Activated naive CD8-positive, alpha-beta T cell treated with anti-CD3 and anti-CD28 coated beads, Interleukin-2, amount 50 U/mL, for 24 hours (primary cell): Measurements from ENCODE around the gene APBB3.
A peak's percentile ranks its signal among the peaks of the same experiment; 100 is the strongest.
"Not testable (repeated sequence)": the region's sequence is repeated elsewhere in the genome, so short reads cannot be mapped to it uniquely, and the experiment has no call there.

Experiments
- ATAC-seq: fragments of 150-1000 bp; cut with Tn5 transposase; one replicate; pipeline ENCODE4 v1.10.0; 2021
- DNase-seq: peaks from one replicate; pipeline ENCODE4 v3.0.0; 2021
- H3K27ac Mint-ChIP-seq: one replicate; pipeline ENCODE4 v1.8.0; 2021; ENCODE audit warnings: mild to moderate bottlenecking, mixed read lengths
- H3K27me3 Mint-ChIP-seq: one replicate; pipeline ENCODE4 v1.8.0; 2021; ENCODE audit warnings: mixed read lengths
- H3K36me3 Mint-ChIP-seq: one replicate; pipeline ENCODE4 v1.8.0; 2021; ENCODE audit warnings: low read depth, mixed read lengths
- H3K4me1 Mint-ChIP-seq: one replicate; pipeline ENCODE4 v1.8.0; 2021; ENCODE audit warnings: mixed read lengths
- H3K4me3 Mint-ChIP-seq: one replicate; pipeline ENCODE4 v1.8.0; 2021; ENCODE audit warnings: mild to moderate bottlenecking, moderate library complexity, mixed read lengths
- H3K9me3 Mint-ChIP-seq: one replicate; pipeline ENCODE4 v1.8.0; 2021; ENCODE audit warnings: mixed read lengths

The APBB3 gene, protein sequence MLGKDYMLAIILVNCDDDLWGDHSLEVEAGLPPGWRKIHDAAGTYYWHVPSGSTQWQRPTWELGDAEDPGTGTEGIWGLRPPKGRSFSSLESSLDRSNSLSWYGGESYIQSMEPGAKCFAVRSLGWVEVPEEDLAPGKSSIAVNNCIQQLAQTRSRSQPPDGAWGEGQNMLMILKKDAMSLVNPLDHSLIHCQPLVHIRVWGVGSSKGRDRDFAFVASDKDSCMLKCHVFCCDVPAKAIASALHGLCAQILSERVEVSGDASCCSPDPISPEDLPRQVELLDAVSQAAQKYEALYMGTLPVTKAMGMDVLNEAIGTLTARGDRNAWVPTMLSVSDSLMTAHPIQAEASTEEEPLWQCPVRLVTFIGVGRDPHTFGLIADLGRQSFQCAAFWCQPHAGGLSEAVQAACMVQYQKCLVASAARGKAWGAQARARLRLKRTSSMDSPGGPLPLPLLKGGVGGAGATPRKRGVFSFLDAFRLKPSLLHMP

GRCh38 chr5:140564196-140565023 is at the start of gene APBB3, which contains the start of gene SLC35A4:
Gene APBB3, minus strand, starts transcription at chr5:140564598. Its CDS starts 353 bp downstream, at chr5:140564245.
Gene SLC35A4, plus strand, starts transcription at chr5:140564828. Its CDS starts 2,342 bp downstream, at chr5:140567170.
- Mint-ChIP-seq H3K9me3 (no peaks in the 10 kb centered on the region), H3K4me1 (peaks cover 51% of the 10 kb centered on the region)

DNA sequence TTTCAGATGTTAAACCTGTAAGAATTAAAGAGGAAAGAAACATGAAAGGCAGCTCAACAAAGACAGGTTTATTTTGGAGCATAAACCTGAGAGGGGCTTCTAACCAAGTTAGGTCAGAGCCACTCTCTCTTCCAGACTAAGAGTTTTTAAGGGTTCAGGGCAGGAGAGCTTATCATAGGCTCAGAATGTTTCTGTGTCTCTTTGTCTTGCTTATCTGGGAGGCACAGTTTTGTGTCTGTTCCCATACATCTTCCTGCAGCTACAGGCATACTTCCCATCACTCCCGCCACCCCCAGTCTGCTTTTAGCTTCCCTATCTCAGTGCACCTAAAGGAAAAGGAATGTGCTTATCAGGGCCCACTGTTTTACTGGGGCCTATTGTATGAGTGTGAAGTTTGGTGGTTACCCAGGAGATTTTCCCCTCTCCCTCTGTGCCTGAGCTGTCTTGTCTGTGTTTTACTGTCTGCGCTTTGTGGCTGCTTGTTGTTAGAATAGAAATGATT is 46.7 kb upstream of the APBB3 start:
- H3K4me1 Mint-ChIP-seq, result peaks cover 11% of the 10 kb centered on the region
- H3K36me3 Mint-ChIP-seq, result no peaks in the 10 kb centered on the region
- peaks cover 11% of the 10 kb centered on the region for H3K27me3 Mint-ChIP-seq
- H3K27ac Mint-ChIP-seq, result no peak overlapping the region
- no peaks in the 10 kb centered on the region for H3K9me3 Mint-ChIP-seq
- H3K4me3 Mint-ChIP-seq, result no peak overlapping the region
- no peak for DNase-seq
- no peak for ATAC-seq

More at GRCh38 chr5:140564196-140565023, at the start of gene APBB3, which contains the start of gene SLC35A4:
- Mint-ChIP-seq H3K4me3 (peak within 1 kb of the TSS; percentile 97), H3K27ac (peak within 1 kb of the TSS; percentile 98), H3K36me3 (peaks cover 28% of the 10 kb centered on the region), H3K27me3 (no peaks in the 10 kb centered on the region)
- ATAC-seq (peak; percentile 90), DNase-seq (peak; percentile 95)

GRCh38 chr5:140609126-140609525 is 44.7 kb upstream of the APBB3 start:
- no peaks in the 10 kb centered on the region for H3K36me3 Mint-ChIP-seq
- H3K27me3 Mint-ChIP-seq, result peaks cover 11% of the 10 kb centered on the region
- H3K4me3 Mint-ChIP-seq, result no peak overlapping the region

DNA sequence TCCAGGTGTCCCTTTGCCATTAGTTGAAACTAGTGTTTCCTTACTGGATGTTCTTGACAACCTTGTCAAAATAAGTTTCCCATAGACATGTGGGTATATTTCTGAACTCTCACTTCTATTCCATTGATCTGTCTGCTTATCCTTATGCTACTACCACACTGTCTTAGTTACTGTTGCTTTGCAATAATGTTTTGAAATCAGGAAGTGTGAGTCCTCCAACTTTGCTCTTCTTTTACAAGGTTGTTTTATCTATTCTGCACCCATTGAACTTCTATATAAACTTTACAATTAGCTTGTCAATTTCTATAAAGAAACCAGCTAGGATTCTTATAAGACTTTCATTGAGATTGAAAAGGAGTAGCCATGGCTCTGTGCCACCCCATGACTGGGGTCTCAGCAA is 44.3 kb upstream of the APBB3 start:
- Mint-ChIP-seq H3K4me3 (no peak overlapping the region), H3K36me3 (no peaks in the 10 kb centered on the region), H3K9me3 (no peaks in the 10 kb centered on the region), H3K27me3 (peaks cover 11% of the 10 kb centered on the region), H3K4me1 (peaks cover 11% of the 10 kb centered on the region), H3K27ac (no peak overlapping the region)
- ATAC-seq (no peak), DNase-seq (no peak)

More at GRCh38 chr5:140609126-140609525, 44.7 kb upstream of the APBB3 start:
- Mint-ChIP-seq H3K27ac (no peak overlapping the region), H3K9me3 (no peaks in the 10 kb centered on the region), H3K4me1 (peaks cover 11% of the 10 kb centered on the region)
- DNase-seq (no peak), ATAC-seq (no peak)

DNA sequence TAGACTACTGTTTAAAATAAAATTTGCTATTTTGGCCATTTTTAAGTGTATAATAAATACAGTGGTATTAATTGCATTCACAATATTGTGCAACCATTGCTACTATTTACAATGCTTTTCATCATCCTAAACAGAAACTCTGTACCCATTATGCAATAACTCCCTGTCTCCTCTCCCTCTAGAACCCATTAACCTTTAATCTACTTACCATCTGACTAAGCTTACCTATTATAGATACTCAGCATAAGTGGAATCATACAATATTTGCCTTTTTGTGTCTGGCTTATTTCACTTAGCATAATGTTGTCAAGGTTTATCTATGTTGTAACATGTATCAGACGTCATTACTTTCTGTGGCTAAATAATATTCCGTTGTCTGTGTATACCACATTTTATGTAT is 42.6 kb upstream of the APBB3 start:
- H3K36me3 Mint-ChIP-seq, result no peaks in the 10 kb centered on the region
- H3K4me1 Mint-ChIP-seq, result peaks cover 6% of the 10 kb centered on the region
- H3K27ac Mint-ChIP-seq, result no peak overlapping the region
- no peaks in the 10 kb centered on the region for H3K9me3 Mint-ChIP-seq
- peaks cover 3% of the 10 kb centered on the region for H3K27me3 Mint-ChIP-seq
- ATAC-seq, result peak; percentile 10
- H3K4me3 Mint-ChIP-seq, result no peak overlapping the region
- no peak for DNase-seq

DNA sequence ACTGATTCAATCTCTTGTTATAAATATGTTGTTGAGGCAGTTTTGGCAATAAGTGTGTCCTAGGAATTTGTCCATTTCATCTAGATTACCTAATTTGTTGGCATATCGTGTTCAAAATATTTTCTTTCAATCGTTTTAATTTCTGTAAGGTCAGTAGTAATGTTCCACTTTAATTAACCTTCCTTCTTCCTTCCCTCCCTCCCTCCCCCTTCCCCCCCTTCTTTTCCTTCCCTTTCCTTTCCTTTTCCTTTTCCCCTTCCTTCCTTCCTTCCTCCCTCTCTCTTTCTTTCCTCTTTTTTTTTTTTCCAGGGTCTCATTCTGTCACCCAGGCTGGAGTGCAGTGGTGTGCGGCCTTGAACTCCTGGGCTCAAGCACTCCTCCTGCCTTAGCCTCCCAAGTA is 41.5 kb upstream of the APBB3 start:
- Mint-ChIP-seq H3K4me1 (no peaks in the 10 kb centered on the region), H3K9me3 (no peaks in the 10 kb centered on the region), H3K36me3 (no peaks in the 10 kb centered on the region), H3K27ac (no peak overlapping the region), H3K27me3 (no peaks in the 10 kb centered on the region), H3K4me3 (no peak overlapping the region)
- DNase-seq (no peak), ATAC-seq (no peak)

- Mint-ChIP-seq H3K27me3 (no peaks in the 10 kb centered on the region), H3K4me1 (no peaks in the 10 kb centered on the region), H3K4me3 (no peak overlapping the region), H3K27ac (no peak overlapping the region), H3K9me3 (no peaks in the 10 kb centered on the region), H3K36me3 (no peaks in the 10 kb centered on the region)
- ATAC-seq (no peak), DNase-seq (no peak)
Measured at GRCh38 chr5:140603734-140604133, 39.3 kb upstream of the APBB3 start.

DNA sequence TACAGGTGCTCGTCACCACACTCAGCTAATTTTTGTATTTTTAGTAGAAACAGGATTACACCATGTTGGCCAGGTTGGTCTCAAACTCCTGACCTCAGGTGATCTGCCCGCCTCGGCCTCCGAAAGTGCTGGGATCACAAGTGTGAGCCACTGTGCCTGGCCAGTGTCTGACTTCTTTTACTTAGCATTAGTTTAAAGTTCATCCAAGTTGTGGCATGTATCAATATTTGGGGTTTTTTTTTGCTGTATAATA is 39.0 kb upstream of the APBB3 start:
- not testable (repeated sequence) for H3K4me1 Mint-ChIP-seq, ATAC-seq, H3K27me3 Mint-ChIP-seq

DNA sequence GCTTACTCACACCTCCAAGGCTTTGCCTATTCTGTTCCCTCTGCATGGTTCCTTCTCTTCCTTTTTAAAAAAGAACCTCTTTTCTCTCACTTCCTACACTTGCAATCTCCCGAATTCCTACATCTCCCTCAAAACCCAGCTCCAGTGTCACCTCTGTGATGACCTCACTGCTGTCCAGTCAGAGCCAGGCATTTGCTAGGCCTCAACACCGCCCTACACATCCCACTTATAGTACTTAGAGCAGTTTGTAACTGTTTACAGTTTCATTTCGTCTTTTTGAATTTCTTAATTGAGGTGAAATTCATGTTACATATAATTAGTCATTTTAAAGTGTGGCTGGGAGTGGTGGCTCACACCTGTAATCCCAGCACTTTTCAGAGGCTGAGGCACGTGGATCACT is 37.7 kb upstream of the APBB3 start:
- Mint-ChIP-seq H3K9me3 (no peaks in the 10 kb centered on the region), H3K27me3 (no peaks in the 10 kb centered on the region), H3K4me1 (no peaks in the 10 kb centered on the region), H3K27ac (no peak overlapping the region), H3K4me3 (no peak overlapping the region), H3K36me3 (no peaks in the 10 kb centered on the region)
- ATAC-seq (no peak), DNase-seq (no peak)

More for the DNA sequence above, 39.0 kb upstream of the APBB3 start:
- not testable (repeated sequence) for H3K36me3 Mint-ChIP-seq, H3K27ac Mint-ChIP-seq, H3K9me3 Mint-ChIP-seq, DNase-seq, H3K4me3 Mint-ChIP-seq

- H3K9me3 Mint-ChIP-seq, result no peaks in the 10 kb centered on the region
- no peaks in the 10 kb centered on the region for H3K27me3 Mint-ChIP-seq
- H3K4me3 Mint-ChIP-seq, result no peak overlapping the region
- peaks cover 6% of the 10 kb centered on the region for H3K4me1 Mint-ChIP-seq
- H3K36me3 Mint-ChIP-seq, result no peaks in the 10 kb centered on the region
- DNase-seq (no peak), ATAC-seq (no peak)
- no peak overlapping the region for H3K27ac Mint-ChIP-seq
Measured at GRCh38 chr5:140600096-140600495, 35.7 kb upstream of the APBB3 start.

GRCh38 chr5:140598836-140599235 is 34.4 kb upstream of the APBB3 start:
- H3K4me1 Mint-ChIP-seq, result peaks cover 6% of the 10 kb centered on the region
- H3K27me3 Mint-ChIP-seq, result no peaks in the 10 kb centered on the region
- ATAC-seq (no peak), DNase-seq (no peak)
- H3K4me3 Mint-ChIP-seq, result no peak overlapping the region
- no peak overlapping the region for H3K27ac Mint-ChIP-seq
- no peaks in the 10 kb centered on the region for H3K36me3 Mint-ChIP-seq
- no peaks in the 10 kb centered on the region for H3K9me3 Mint-ChIP-seq

- H3K27ac Mint-ChIP-seq, result no peak overlapping the region
- H3K9me3 Mint-ChIP-seq, result no peaks in the 10 kb centered on the region
- ATAC-seq (no peak), DNase-seq (no peak)
- H3K27me3 Mint-ChIP-seq, result no peaks in the 10 kb centered on the region
- no peaks in the 10 kb centered on the region for H3K36me3 Mint-ChIP-seq
- H3K4me1 Mint-ChIP-seq, result peaks cover 6% of the 10 kb centered on the region
- H3K4me3 Mint-ChIP-seq, result no peak overlapping the region
Measured at GRCh38 chr5:140596321-140596741, 31.9 kb upstream of the APBB3 start.

DNA sequence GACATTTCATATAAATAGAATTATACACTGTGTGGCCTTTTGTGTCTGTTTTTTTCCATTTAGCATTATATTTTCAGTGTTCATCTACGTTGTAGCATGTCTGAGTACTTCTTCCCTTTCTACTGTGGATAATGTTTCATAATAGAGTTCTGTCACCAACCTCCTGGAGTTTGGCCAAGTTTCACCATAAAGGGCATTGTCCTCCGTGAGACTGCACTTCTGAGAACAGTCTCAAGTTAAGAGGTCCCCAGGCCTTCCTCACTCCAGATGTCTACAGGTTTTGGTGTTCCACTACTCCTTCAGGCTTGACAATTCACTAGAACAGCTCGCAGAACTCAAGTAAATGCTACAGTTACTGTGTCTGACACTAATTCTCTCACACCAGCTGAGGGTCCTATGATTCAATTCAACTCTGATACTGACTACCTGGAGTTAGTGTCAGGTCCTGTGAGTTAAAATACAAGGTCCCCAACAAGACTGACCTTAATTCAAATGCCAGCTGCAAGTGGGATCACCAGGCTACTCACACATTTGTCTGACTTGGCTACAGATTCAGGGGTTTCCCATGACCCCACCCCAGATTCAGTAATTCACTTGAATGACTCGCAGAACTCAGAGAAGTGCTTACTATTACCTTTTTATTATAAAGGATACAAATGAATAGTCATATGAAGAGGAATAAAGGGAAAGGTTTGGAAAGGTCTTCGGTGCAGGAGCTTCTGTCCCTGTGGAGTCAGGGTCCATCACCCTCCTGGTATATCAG is 31.3 kb upstream of the APBB3 start:
- Mint-ChIP-seq H3K27me3 (no peaks in the 10 kb centered on the region), H3K4me3 (no peak overlapping the region), H3K4me1 (peaks cover 6% of the 10 kb centered on the region), H3K27ac (no peak overlapping the region), H3K9me3 (no peaks in the 10 kb centered on the region), H3K36me3 (no peaks in the 10 kb centered on the region)
- DNase-seq (no peak), ATAC-seq (peak; percentile 40)

DNA sequence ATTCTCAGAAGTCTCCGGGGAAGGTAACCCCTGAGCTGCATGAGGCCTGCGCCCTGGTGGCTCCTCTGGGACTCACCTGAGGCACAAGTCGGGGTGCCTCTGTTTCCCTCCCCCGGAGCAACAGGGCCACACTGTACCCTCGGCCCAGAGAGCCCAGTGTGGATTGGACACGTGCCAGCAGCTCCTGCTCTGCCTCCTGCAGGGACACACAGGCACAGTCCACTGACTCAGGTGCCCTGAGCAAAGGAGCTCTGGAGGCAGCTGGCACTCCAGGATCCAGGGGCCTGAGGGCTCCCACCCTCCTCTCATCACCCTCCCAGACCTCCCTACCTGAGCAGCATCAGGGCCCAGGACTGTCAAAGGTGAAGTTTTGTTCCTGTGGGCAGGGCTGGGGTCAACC is 29.8 kb upstream of the APBB3 start:
- H3K36me3 Mint-ChIP-seq, result no peaks in the 10 kb centered on the region
- no peak overlapping the region for H3K27ac Mint-ChIP-seq
- peaks cover 6% of the 10 kb centered on the region for H3K4me1 Mint-ChIP-seq
- H3K27me3 Mint-ChIP-seq, result no peaks in the 10 kb centered on the region
- H3K4me3 Mint-ChIP-seq, result no peak overlapping the region
- ATAC-seq, result no peak
- no peak for DNase-seq
- H3K9me3 Mint-ChIP-seq, result no peaks in the 10 kb centered on the region
